ENCODE measurements around the gene RAB37.

DNA sequence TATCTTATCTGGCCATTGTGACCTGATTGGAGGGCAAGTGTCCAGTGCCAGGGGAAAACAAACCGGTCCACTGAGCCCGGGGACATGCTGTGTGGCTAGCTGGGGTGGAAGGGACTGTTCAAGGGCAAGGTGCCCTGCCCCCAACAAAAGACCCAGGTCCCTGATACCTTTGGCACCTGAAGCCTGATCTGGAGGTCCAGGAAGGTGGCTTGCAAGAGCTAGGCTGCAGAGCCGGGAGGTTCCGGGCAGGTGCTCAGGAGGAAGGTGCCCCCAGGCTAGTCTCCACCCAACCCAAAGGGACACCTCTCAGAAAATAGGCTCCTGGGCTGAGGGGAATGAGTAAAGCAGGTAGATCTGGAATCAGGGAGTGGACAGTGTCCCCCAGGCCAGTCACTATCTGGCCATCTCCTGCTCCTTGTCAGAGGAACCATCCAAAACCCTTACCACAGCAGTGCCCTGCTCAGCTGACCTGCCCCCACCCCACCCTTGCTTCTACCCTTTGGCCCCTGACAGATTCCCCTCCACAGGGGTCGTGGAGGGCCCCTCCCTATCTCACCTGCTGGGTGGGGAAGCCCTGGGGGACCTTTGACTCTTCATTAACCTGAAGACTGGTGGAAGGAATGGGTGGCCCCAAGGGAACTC is 32.9 kb downstream of the RAB37 start:
- TF ChIP-seq, protein P1, sequence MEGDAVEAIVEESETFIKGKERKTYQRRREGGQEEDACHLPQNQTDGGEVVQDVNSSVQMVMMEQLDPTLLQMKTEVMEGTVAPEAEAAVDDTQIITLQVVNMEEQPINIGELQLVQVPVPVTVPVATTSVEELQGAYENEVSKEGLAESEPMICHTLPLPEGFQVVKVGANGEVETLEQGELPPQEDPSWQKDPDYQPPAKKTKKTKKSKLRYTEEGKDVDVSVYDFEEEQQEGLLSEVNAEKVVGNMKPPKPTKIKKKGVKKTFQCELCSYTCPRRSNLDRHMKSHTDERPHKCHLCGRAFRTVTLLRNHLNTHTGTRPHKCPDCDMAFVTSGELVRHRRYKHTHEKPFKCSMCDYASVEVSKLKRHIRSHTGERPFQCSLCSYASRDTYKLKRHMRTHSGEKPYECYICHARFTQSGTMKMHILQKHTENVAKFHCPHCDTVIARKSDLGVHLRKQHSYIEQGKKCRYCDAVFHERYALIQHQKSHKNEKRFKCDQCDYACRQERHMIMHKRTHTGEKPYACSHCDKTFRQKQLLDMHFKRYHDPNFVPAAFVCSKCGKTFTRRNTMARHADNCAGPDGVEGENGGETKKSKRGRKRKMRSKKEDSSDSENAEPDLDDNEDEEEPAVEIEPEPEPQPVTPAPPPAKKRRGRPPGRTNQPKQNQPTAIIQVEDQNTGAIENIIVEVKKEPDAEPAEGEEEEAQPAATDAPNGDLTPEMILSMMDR (IDR thresholded peaks at IDR 0.05) = no peak
- no peak for TF ChIP-seq POLR2A (IDR thresholded peaks at IDR 0.05)

All from lower leg skin (tissue), 3 donors.